HEK293 (cell line): Measurements from ENCODE around the gene ETNPPL.

Experiments used
- CTCF ChIA-PET: fragments of 350-600 bp; formaldehyde crosslinking; extraction: SDS; loops from one replicate; lab custom pipeline; 2021; ENCODE audit warnings: antibody characterized with exemption; lab: Yijun Ruan, JAX
- POLR2A ChIA-PET: fragments of 300-600 bp; formaldehyde crosslinking; extraction: SDS; loops from one replicate; lab custom pipeline; 2020; ENCODE audit warnings: antibody characterized with exemption, inconsistent platforms; lab: Yijun Ruan, JAX
- H3K27ac ChIP-seq: fragments of 200-500 bp; sonication (Bioruptor generic); 2 replicates; pipeline ENCODE4 v1.5.1; 2014; ENCODE audit warnings: low read depth, low read length, control low read depth, inconsistent platforms; ENCODE audit errors: extremely low read depth
- H3K36me3 ChIP-seq, 2 experiments: fragments of 200-500 bp in 1 of 2; sonication (Bioruptor generic) in 1 of 2; 1 replicate in 1 of 2; 2 replicates in 1 of 2; pipeline ENCODE4 v1.5.1; 2014 to 2017; ENCODE audit warnings: inconsistent platforms in 2 of 2, low read length in 2 of 2; ENCODE audit not compliant: control insufficient read depth in 2 of 2, insufficient read depth in 1 of 2
- H3K4me1 ChIP-seq: fragments of 200-500 bp; sonication (Bioruptor generic); 2 replicates; pipeline ENCODE4 v1.5.1; 2014; ENCODE audit warnings: mild to moderate bottlenecking, low read length, inconsistent platforms; ENCODE audit not compliant: control insufficient read depth, insufficient read depth
- H3K4me3 ChIP-seq: 2 replicates; pipeline ENCODE4 v1.5.1; 2011; ENCODE audit warnings: low read depth, mild to moderate bottlenecking, control low read depth, low read length, moderate library complexity
- H3K9me3 ChIP-seq: fragments of 200-500 bp; sonication (Bioruptor generic); 2 replicates; pipeline ENCODE4 v1.5.1; 2014; ENCODE audit warnings: low read depth, low read length, inconsistent platforms; ENCODE audit not compliant: control insufficient read depth, insufficient read depth
- KLF8 ChIP-seq: fragments of 450-650 bp; formaldehyde crosslinking; IDR thresholded peaks from 2 replicates; pipeline ENCODE4 v1.5.1; 2016; ENCODE audit warnings: missing biosample characterization, missing genetic modification characterization
- SALL2 ChIP-seq: fragments of 450-650 bp; formaldehyde crosslinking; IDR thresholded peaks from 2 replicates; pipeline ENCODE4 v1.5.0; 2017; ENCODE audit warnings: missing biosample characterization, mild to moderate bottlenecking, missing genetic modification characterization, borderline replicate concordance
- SCRT1 ChIP-seq: fragments of 450-650 bp; formaldehyde crosslinking; IDR thresholded peaks from 2 replicates; pipeline ENCODE4 v1.5.1; 2016; ENCODE audit warnings: missing biosample characterization, missing genetic modification characterization, borderline replicate concordance
- WT1 ChIP-seq: fragments of 450-650 bp; formaldehyde crosslinking; IDR thresholded peaks from 2 replicates; pipeline ENCODE4 v1.5.1; 2016; ENCODE audit warnings: missing biosample characterization, missing genetic modification characterization
- ZNF10 ChIP-seq: fragments of 450-650 bp; formaldehyde crosslinking; IDR thresholded peaks from 2 replicates; pipeline ENCODE4 v1.5.1; 2017; ENCODE audit warnings: missing biosample characterization, missing genetic modification characterization
- ZNF350 ChIP-seq: fragments of 450-650 bp; formaldehyde crosslinking; IDR thresholded peaks from 2 replicates; pipeline ENCODE4 v1.5.0; 2017; ENCODE audit warnings: missing biosample characterization, mild to moderate bottlenecking, missing genetic modification characterization
- ZNF433 ChIP-seq: fragments of 450-650 bp; formaldehyde crosslinking; IDR thresholded peaks from 2 replicates; pipeline ENCODE4 v1.5.1; 2016; ENCODE audit warnings: missing biosample characterization, missing genetic modification characterization, low read depth
- ZNF621 ChIP-seq: fragments of 450-650 bp; formaldehyde crosslinking; IDR thresholded peaks from 2 replicates; pipeline ENCODE4 v1.5.1; 2017; ENCODE audit warnings: missing biosample characterization, missing genetic modification characterization
- ZNF654 ChIP-seq: fragments of 450-650 bp; formaldehyde crosslinking; IDR thresholded peaks from 2 replicates; pipeline ENCODE4 v1.5.1; 2016; ENCODE audit warnings: low read depth, missing biosample characterization, missing genetic modification characterization
- ZNF792 ChIP-seq: fragments of 450-650 bp; formaldehyde crosslinking; IDR thresholded peaks from 2 replicates; pipeline ENCODE4 v1.5.1; 2016; ENCODE audit warnings: missing biosample characterization, missing genetic modification characterization
- ZSCAN16 ChIP-seq: fragments of 450-650 bp; formaldehyde crosslinking; IDR thresholded peaks from 2 replicates; pipeline ENCODE4 v1.5.1; 2016; ENCODE audit warnings: missing biosample characterization, missing genetic modification characterization
- TF ChIP-seq, protein P1 (sequence below): fragments of 450-650 bp; formaldehyde crosslinking; IDR thresholded peaks from 2 replicates; pipeline ENCODE4 v1.5.1; 2016; ENCODE audit warnings: missing biosample characterization, missing genetic modification characterization
- TF ChIP-seq, protein P2 (sequence below): fragments of 450-650 bp; formaldehyde crosslinking; IDR thresholded peaks from 2 replicates; pipeline ENCODE4 v1.5.1; 2016; ENCODE audit warnings: missing biosample characterization, missing genetic modification characterization
- TF ChIP-seq, protein P3 (sequence below): fragments of 450-650 bp; formaldehyde crosslinking; IDR thresholded peaks from 2 replicates; pipeline ENCODE4 v1.5.1; 2017; ENCODE audit warnings: missing biosample characterization, mild to moderate bottlenecking, missing genetic modification characterization, moderate library complexity
- TF ChIP-seq, protein P4 (sequence below): fragments of 450-650 bp; formaldehyde crosslinking; IDR thresholded peaks from 2 replicates; pipeline ENCODE4 v1.5.1; 2016; ENCODE audit warnings: missing biosample characterization, missing genetic modification characterization
- TF ChIP-seq, protein P5 (sequence below): fragments of 450-650 bp; formaldehyde crosslinking; IDR thresholded peaks from 2 replicates; pipeline ENCODE4 v1.5.1; 2016; ENCODE audit warnings: missing biosample characterization, missing genetic modification characterization

ETNPPL gene

DNA sequence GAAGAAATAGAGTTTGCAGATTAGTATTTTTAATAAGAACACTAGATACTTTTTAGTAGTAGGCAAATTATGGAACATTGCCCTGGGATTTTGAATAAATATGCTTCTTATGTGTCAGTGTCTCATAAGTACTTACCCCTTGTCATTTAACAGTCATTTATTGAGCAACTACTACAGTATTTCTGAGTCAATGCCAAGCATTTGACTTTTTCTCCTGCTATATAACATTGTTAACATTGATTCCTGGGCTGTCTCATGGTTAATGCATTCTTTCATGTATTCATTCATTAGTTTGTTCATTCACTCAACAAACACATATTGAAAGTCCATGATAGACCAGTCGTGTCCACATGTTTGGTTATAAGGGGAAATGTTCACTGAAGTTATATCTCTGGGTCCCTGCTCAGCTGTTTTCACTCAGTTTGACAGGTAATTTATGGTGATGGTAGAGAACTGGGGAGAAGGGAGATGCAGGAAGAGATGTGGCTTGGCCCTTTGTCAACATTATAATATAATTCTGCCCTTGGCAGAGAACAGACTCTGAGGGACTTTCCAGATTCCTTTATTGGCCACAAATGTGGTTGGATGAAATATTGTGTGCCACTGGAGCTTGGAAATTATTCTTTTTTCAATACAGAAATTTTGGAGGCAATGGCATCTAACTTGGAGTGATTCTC, 62.6 kb downstream of the ETNPPL start:
- Histone ChIP-seq H3K4me1 (no peaks in the 10 kb centered on the region), H3K9me3 (no peaks in the 10 kb centered on the region), H3K4me3 (no peak overlapping the region), H3K27ac (no peak overlapping the region), H3K36me3 (no peaks in the 10 kb centered on the region)
- ChIA-PET CTCF (interaction anchor here (0.9 kb wide), 1 partner anchor 18 kb away, joined by 4 read pairs; no protein-coding TSS in a partner anchor), POLR2A (no interaction called here)
- no peak for TF ChIP-seq ZNF433 (tag by site-specific recombination)
- TF ChIP-seq ZNF350 (tag by site-specific recombination) = no peak
- no peak for TF ChIP-seq WT1 (tag by site-specific recombination)
- TF ChIP-seq, protein P1, sequence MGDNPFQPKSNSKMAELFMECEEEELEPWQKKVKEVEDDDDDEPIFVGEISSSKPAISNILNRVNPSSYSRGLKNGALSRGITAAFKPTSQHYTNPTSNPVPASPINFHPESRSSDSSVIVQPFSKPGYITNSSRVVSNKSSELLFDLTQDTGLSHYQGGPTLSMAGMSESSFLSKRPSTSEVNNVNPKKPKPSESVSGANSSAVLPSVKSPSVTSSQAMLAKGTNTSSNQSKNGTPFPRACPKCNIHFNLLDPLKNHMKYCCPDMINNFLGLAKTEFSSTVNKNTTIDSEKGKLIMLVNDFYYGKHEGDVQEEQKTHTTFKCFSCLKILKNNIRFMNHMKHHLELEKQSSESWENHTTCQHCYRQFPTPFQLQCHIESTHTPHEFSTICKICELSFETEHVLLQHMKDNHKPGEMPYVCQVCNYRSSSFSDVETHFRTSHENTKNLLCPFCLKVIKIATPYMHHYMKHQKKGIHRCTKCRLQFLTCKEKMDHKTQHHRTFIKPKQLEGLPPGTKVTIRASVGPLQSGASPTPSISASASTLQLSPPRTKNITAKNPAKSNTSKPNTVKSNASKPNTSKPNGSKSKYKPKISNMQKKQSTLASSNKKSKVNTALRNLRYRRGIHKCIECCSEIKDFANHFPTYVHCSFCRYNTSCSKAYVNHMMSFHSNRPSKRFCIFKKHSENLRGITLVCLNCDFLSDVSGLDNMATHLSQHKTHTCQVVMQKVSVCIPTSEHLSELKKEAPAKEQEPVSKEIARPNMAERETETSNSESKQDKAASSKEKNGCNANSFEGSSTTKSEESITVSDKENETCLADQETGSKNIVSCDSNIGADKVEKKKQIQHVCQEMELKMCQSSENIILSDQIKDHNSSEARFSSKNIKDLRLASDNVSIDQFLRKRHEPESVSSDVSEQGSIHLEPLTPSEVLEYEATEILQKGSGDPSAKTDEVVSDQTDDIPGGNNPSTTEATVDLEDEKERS (tag by site-specific recombination) = no peak
- TF ChIP-seq, protein P2, sequence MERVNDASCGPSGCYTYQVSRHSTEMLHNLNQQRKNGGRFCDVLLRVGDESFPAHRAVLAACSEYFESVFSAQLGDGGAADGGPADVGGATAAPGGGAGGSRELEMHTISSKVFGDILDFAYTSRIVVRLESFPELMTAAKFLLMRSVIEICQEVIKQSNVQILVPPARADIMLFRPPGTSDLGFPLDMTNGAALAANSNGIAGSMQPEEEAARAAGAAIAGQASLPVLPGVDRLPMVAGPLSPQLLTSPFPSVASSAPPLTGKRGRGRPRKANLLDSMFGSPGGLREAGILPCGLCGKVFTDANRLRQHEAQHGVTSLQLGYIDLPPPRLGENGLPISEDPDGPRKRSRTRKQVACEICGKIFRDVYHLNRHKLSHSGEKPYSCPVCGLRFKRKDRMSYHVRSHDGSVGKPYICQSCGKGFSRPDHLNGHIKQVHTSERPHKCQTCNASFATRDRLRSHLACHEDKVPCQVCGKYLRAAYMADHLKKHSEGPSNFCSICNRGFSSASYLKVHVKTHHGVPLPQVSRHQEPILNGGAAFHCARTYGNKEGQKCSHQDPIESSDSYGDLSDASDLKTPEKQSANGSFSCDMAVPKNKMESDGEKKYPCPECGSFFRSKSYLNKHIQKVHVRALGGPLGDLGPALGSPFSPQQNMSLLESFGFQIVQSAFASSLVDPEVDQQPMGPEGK (tag by site-specific recombination) = no peak
- TF ChIP-seq SALL2 (tag by site-specific recombination) = no peak
- no peak for TF ChIP-seq KLF8 (tag by site-specific recombination)
- TF ChIP-seq ZSCAN16 (tag by site-specific recombination) = no peak

DNA sequence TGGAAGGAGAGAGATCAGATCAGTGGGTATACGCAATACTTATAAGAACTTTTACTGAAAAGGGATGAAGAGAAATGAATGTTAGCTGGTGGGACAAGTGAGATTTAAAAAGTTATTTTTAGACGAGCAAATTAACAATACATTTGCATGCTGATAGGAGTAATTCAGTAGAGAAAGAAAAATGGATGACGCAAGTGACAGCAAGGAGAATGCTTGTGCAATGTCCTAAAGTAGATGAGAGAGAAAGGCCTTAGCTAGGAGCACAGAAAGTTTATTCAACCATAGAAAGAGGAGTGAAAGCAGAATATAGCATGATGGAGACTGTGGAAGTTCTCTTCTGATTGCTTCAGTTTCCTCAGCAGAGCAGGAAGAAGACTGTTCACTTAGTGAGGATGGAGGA, 66.7 kb downstream of the ETNPPL start:
- ChIA-PET CTCF (interaction anchor here (0.6 to 0.7 kb wide), 2 partner anchors 596 to 656 kb away, joined by 3 to 5 read pairs; no protein-coding TSS in a partner anchor), POLR2A (no interaction called here)
- TF ChIP-seq KLF8 (tag by site-specific recombination) (no peak), ZNF10 (tag by site-specific recombination) (no peak), ZNF654 (tag by site-specific recombination) (no peak), ZNF792 (tag by site-specific recombination) (no peak), SCRT1 (tag by site-specific recombination) (no peak), ZNF621 (tag by site-specific recombination) (no peak)
- TF ChIP-seq, protein P3, sequence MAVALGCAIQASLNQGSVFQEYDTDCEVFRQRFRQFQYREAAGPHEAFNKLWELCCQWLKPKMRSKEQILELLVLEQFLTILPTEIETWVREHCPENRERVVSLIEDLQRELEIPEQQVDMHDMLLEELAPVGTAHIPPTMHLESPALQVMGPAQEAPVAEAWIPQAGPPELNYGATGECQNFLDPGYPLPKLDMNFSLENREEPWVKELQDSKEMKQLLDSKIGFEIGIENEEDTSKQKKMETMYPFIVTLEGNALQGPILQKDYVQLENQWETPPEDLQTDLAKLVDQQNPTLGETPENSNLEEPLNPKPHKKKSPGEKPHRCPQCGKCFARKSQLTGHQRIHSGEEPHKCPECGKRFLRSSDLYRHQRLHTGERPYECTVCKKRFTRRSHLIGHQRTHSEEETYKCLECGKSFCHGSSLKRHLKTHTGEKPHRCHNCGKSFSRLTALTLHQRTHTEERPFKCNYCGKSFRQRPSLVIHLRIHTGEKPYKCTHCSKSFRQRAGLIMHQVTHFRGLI (tag by site-specific recombination) = no peak
- TF ChIP-seq, protein P4, sequence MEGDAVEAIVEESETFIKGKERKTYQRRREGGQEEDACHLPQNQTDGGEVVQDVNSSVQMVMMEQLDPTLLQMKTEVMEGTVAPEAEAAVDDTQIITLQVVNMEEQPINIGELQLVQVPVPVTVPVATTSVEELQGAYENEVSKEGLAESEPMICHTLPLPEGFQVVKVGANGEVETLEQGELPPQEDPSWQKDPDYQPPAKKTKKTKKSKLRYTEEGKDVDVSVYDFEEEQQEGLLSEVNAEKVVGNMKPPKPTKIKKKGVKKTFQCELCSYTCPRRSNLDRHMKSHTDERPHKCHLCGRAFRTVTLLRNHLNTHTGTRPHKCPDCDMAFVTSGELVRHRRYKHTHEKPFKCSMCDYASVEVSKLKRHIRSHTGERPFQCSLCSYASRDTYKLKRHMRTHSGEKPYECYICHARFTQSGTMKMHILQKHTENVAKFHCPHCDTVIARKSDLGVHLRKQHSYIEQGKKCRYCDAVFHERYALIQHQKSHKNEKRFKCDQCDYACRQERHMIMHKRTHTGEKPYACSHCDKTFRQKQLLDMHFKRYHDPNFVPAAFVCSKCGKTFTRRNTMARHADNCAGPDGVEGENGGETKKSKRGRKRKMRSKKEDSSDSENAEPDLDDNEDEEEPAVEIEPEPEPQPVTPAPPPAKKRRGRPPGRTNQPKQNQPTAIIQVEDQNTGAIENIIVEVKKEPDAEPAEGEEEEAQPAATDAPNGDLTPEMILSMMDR (tag by site-specific recombination) = no peak
- TF ChIP-seq, protein P5, sequence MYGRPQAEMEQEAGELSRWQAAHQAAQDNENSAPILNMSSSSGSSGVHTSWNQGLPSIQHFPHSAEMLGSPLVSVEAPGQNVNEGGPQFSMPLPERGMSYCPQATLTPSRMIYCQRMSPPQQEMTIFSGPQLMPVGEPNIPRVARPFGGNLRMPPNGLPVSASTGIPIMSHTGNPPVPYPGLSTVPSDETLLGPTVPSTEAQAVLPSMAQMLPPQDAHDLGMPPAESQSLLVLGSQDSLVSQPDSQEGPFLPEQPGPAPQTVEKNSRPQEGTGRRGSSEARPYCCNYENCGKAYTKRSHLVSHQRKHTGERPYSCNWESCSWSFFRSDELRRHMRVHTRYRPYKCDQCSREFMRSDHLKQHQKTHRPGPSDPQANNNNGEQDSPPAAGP (tag by site-specific recombination) = no peak
- TF ChIP-seq, all 188 proteins: peak for 0

More for the DNA sequence above, 66.7 kb downstream of the ETNPPL start:
- H3K27ac ChIP-seq = no peak overlapping the region
- H3K4me1 ChIP-seq = no peaks in the 10 kb centered on the region
- no peak overlapping the region for H3K4me3 ChIP-seq
- no peaks in the 10 kb centered on the region for H3K9me3 ChIP-seq
- H3K36me3 ChIP-seq = no peaks in the 10 kb centered on the region
